H9 (cell line): ENCODE measurements around the gene INPP5J. TPM values are rescaled to one million over a fixed set of nuclear protein-coding genes. Genes with fewer than 3 reads are reported as not detected.

ENCODE experiments used
- DNase-seq: peaks from one replicate; pipeline ENCODE4 v3.0.0-alpha.2; 2017
- H2AFZ ChIP-seq: one replicate; pipeline ENCODE4 v1.6.1; 2013; ENCODE audit warnings: mild to moderate bottlenecking, low read length, control low read depth, moderate library complexity
- H2AK5ac ChIP-seq: 2 replicates; pipeline ENCODE4 v1.6.1; 2013; ENCODE audit warnings: low read length, control low read depth, mixed read lengths; ENCODE audit not compliant: insufficient read length
- H2BK120ac ChIP-seq: one replicate; pipeline ENCODE4 v1.6.1; 2013; ENCODE audit warnings: low read depth, mild to moderate bottlenecking, low read length, control low read depth, inconsistent platforms; ENCODE audit not compliant: poor library complexity, severe bottlenecking
- H2BK12ac ChIP-seq: 2 replicates; pipeline ENCODE4 v1.6.1; 2013; ENCODE audit warnings: low read length, control low read depth, mixed read lengths, low read depth; ENCODE audit not compliant: insufficient read length
- H2BK15ac ChIP-seq: 2 replicates; pipeline ENCODE4 v1.6.1; 2013; ENCODE audit warnings: low read depth, low read length, control low read depth
- H2BK20ac ChIP-seq: one replicate; pipeline ENCODE4 v1.6.1; 2013; ENCODE audit warnings: low read depth, mild to moderate bottlenecking, low read length, control low read depth, inconsistent platforms; ENCODE audit not compliant: poor library complexity, severe bottlenecking
- H2BK5ac ChIP-seq: 2 replicates; pipeline ENCODE4 v1.6.1; 2013; ENCODE audit warnings: low read length, control low read depth, mixed read lengths; ENCODE audit not compliant: insufficient read length
- H3K14ac ChIP-seq: 2 replicates; pipeline ENCODE4 v1.6.1; 2013; ENCODE audit warnings: low read length, control low read depth; ENCODE audit not compliant: insufficient read depth
- H3K18ac ChIP-seq: 2 replicates; pipeline ENCODE4 v1.6.1; 2013; ENCODE audit warnings: low read depth, mild to moderate bottlenecking, mixed read lengths, low read length, control low read depth; ENCODE audit not compliant: insufficient read length
- H3K23ac ChIP-seq: 2 replicates; pipeline ENCODE4 v1.6.1; 2013; ENCODE audit warnings: low read length, control low read depth, mixed read lengths, low read depth; ENCODE audit not compliant: insufficient read length
- H3K23me2 ChIP-seq: 2 replicates; pipeline ENCODE4 v1.6.1; 2013; ENCODE audit warnings: low read depth, mild to moderate bottlenecking, mixed read lengths, low read length, control low read depth; ENCODE audit not compliant: insufficient read length, poor library complexity, severe bottlenecking
- H3K27ac ChIP-seq: 2 replicates; pipeline ENCODE4 v1.5.1; 2013; ENCODE audit warnings: low read length, control low read depth, mixed read lengths, low read depth; ENCODE audit not compliant: insufficient read length
- H3K27me3 ChIP-seq: 2 replicates; pipeline ENCODE4 v1.6.1; 2013; ENCODE audit warnings: low read length, control low read depth, inconsistent platforms; ENCODE audit not compliant: insufficient read depth
- H3K4ac ChIP-seq: 2 replicates; pipeline ENCODE4 v1.6.1; 2013; ENCODE audit warnings: low read depth, mild to moderate bottlenecking, control low read depth, inconsistent platforms, low read length, moderate library complexity
- H3K4me1 ChIP-seq: 2 replicates; pipeline ENCODE4 v1.6.1; 2013; ENCODE audit warnings: low read length, control low read depth, inconsistent platforms; ENCODE audit not compliant: insufficient read depth
- H3K4me2 ChIP-seq: 2 replicates; pipeline ENCODE4 v1.6.1; 2013; ENCODE audit warnings: low read length, control low read depth, mixed read lengths; ENCODE audit not compliant: insufficient read length, insufficient read depth
- H3K56ac ChIP-seq: 2 replicates; pipeline ENCODE4 v1.6.1; 2013; ENCODE audit warnings: low read depth, mild to moderate bottlenecking, mixed read lengths, low read length, control low read depth; ENCODE audit not compliant: insufficient read length
- H3K79me1 ChIP-seq: 2 replicates; pipeline ENCODE4 v1.6.1; 2013; ENCODE audit warnings: low read depth, mild to moderate bottlenecking, moderate library complexity, low read length, control low read depth, inconsistent platforms; ENCODE audit not compliant: insufficient read depth, poor library complexity, severe bottlenecking
- H3K79me2 ChIP-seq: 2 replicates; pipeline ENCODE4 v1.6.1; 2013; ENCODE audit warnings: low read length, control low read depth, inconsistent platforms; ENCODE audit not compliant: insufficient read depth
- H3K9ac ChIP-seq: 2 replicates; pipeline ENCODE4 v1.6.1; 2013; ENCODE audit warnings: low read length, control low read depth, mixed read lengths; ENCODE audit not compliant: insufficient read length; ENCODE audit errors: extremely low read depth
- H3K9me3 ChIP-seq: one replicate; pipeline ENCODE4 v1.6.1; 2013; ENCODE audit warnings: low read depth, low read length, inconsistent platforms; ENCODE audit not compliant: control insufficient read depth
- H3T11ph ChIP-seq: one replicate; pipeline ENCODE4 v1.6.1; 2013; ENCODE audit warnings: mild to moderate bottlenecking, low read length, control low read depth, inconsistent platforms
- H4K20me1 ChIP-seq: one replicate; pipeline ENCODE4 v1.6.1; 2013; ENCODE audit not compliant: control insufficient read depth, insufficient read length, insufficient read depth
- H4K5ac ChIP-seq: 2 replicates; pipeline ENCODE4 v1.6.1; 2013; ENCODE audit warnings: low read depth, mild to moderate bottlenecking, mixed read lengths, low read length, control low read depth; ENCODE audit not compliant: insufficient read length
- H4K8ac ChIP-seq: replicated peaks from 2 replicates; pipeline ENCODE4 v1.6.1; 2013; ENCODE audit warnings: low read length, control low read depth, mixed read lengths, low read depth; ENCODE audit not compliant: insufficient read length
- H4K91ac ChIP-seq: 2 replicates; pipeline ENCODE4 v1.6.1; 2013; ENCODE audit warnings: low read depth, mild to moderate bottlenecking, moderate library complexity, mixed read lengths, low read length, control low read depth; ENCODE audit not compliant: insufficient read length
- H3K27ac Mint-ChIP-seq, 3 experiments: 2 replicates in 2 of 3; 3 replicates in 1 of 3; pipeline ENCODE4 v1.8.0; 2020 to 2021; ENCODE audit warnings: mixed read lengths in 3 of 3, mild to moderate bottlenecking in 1 of 3, moderate library complexity in 1 of 3
- H3K27me3 Mint-ChIP-seq: 2 replicates; pipeline ENCODE4 v1.8.0; 2021; ENCODE audit warnings: low read depth, mild to moderate bottlenecking, moderate library complexity, mixed read lengths
- H3K36me3 Mint-ChIP-seq, 3 experiments: 2 replicates in 2 of 3; 3 replicates in 1 of 3; pipeline ENCODE4 v1.8.0; 2020 to 2021; ENCODE audit warnings: low read depth in 3 of 3, mixed read lengths in 3 of 3; ENCODE audit not compliant: insufficient read depth in 1 of 3
- H3K4me1 Mint-ChIP-seq, 2 experiments: 2 replicates each; pipeline ENCODE4 v1.8.0; 2020; ENCODE audit warnings: mixed read lengths in 2 of 2
- H3K4me3 Mint-ChIP-seq, 2 experiments: 2 replicates in 1 of 2; 3 replicates in 1 of 2; pipeline ENCODE4 v1.8.0; 2020 to 2021; ENCODE audit warnings: mild to moderate bottlenecking in 2 of 2, mixed read lengths in 2 of 2, moderate library complexity in 1 of 2
- H3K9me3 Mint-ChIP-seq, 2 experiments: 2 replicates in 1 of 2; 3 replicates in 1 of 2; pipeline ENCODE4 v1.8.0; 2020; ENCODE audit warnings: mild to moderate bottlenecking in 2 of 2, mixed read lengths in 2 of 2, moderate library complexity in 1 of 2
- WGBS: extraction: QIAGEN DNeasy Blood & Tissue Kit; methylation state at CpG from one replicate; pipeline ENCODE4 v1.1.7; 2013; ENCODE audit warnings: missing lambda C conversion rate, low lambda C conversion rate, mixed read lengths; ENCODE audit not compliant: insufficient read length; ENCODE audit errors: extremely low coverage; 5-methylcytosine and 5-hydroxymethylcytosine counted together
- total RNA-seq: library from RNA; stranded (reverse); gene quantifications from 2 replicates; pipeline ENCODE4 v1.2.1, GENCODE V29; 2021
- TF ChIP-seq, protein P1 (sequence below): fragments of 200-600 bp; sonication (generic); conservative IDR thresholded peaks from 3 replicates; pipeline ENCODE4 v1.8.0; 2021; ENCODE audit warnings: antibody characterized with exemption, mild to moderate bottlenecking

Gene INPP5J
- total RNA-seq, 1 experiment from 2014 or later = 4.9 TPM

DNA sequence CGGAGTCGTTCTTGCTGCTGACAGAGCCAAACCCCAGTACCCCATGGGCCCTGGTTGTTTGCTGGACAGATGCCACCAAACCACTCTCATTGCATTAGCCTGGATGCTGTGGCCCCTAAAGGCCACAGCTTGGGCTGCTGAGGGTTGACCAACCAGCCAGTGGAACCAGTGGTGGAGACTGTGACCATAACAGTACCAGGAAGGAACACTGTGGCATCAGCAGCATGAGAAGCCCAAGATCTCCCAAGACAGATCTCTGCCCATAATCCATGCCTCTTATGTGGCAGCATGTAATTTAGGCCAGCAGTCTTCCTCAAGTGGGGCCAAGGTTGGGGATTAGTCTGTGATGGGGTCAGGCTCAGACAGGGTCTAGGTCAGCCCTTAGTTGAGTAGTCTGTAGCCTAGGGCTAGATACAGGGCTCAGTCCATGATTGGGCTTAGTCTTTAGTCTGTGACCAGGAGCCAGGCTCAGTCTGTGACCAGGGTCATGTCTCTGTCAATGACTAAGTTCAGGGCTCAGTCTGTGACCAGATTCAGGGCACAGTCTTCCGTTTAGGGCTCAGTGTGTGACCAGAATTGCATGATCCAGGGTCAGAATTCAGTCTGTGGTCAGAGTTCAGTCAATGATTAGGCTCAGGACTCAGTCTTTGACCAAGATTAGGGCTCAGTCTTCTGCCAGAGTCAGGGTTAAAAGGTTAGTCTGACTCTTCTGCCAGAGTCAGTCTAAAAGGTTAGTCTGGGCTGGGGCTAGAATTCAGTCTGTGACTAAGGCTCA, 4.5 kb upstream of the INPP5J start:
- Histone ChIP-seq H2BK12ac (no peak overlapping the region), H3K23me2 (no peaks in the 10 kb centered on the region), H2AFZ (no peak overlapping the region), H4K20me1 (no peaks in the 10 kb centered on the region), H2AK5ac (no peak overlapping the region), H3K9me3 (no peaks in the 10 kb centered on the region), H3K9ac (no peak overlapping the region), H4K5ac (no peak overlapping the region), H3K4me2 (no peak overlapping the region), H3K79me2 (no peaks in the 10 kb centered on the region), H3K18ac (no peak overlapping the region), H3K56ac (no peak overlapping the region), H3K4me1 (peaks cover 5% of the 10 kb centered on the region), H2BK15ac (no peak overlapping the region), H3T11ph (no peak overlapping the region), H3K79me1 (no peaks in the 10 kb centered on the region), H2BK5ac (no peak overlapping the region), H4K91ac (no peak overlapping the region), H3K27ac (no peak overlapping the region), H4K8ac (no peak overlapping the region), H3K27me3 (no peaks in the 10 kb centered on the region), H3K23ac (no peak overlapping the region), H2BK120ac (no peak overlapping the region), H3K14ac (no peak overlapping the region), H3K4ac (no peak overlapping the region), H2BK20ac (no peak overlapping the region)
- no CpG with 5 or more reads among the region's 3 CpGs for WGBS
- H3K27me3 Mint-ChIP-seq = peaks cover 7% of the 10 kb centered on the region
- no peak overlapping the region for H3K27ac Mint-ChIP-seq
- no peaks in the 10 kb centered on the region for H3K36me3 Mint-ChIP-seq
- TF ChIP-seq, protein P1, sequence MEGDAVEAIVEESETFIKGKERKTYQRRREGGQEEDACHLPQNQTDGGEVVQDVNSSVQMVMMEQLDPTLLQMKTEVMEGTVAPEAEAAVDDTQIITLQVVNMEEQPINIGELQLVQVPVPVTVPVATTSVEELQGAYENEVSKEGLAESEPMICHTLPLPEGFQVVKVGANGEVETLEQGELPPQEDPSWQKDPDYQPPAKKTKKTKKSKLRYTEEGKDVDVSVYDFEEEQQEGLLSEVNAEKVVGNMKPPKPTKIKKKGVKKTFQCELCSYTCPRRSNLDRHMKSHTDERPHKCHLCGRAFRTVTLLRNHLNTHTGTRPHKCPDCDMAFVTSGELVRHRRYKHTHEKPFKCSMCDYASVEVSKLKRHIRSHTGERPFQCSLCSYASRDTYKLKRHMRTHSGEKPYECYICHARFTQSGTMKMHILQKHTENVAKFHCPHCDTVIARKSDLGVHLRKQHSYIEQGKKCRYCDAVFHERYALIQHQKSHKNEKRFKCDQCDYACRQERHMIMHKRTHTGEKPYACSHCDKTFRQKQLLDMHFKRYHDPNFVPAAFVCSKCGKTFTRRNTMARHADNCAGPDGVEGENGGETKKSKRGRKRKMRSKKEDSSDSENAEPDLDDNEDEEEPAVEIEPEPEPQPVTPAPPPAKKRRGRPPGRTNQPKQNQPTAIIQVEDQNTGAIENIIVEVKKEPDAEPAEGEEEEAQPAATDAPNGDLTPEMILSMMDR = no peak
- H3K9me3 Mint-ChIP-seq = no peaks in the 10 kb centered on the region
- peaks cover 16 to 23% of the 10 kb centered on the region in 2 experiments for H3K4me1 Mint-ChIP-seq
- no peak for DNase-seq
- no peak overlapping the region for H3K4me3 Mint-ChIP-seq
